Neuronal stem cell (in vitro differentiated cells): ENCODE measurements around the gene EHMT1.
A peak's percentile ranks its signal among the peaks of the same experiment; 100 is the strongest.
"Not testable (repeated sequence)": the region's sequence is repeated elsewhere in the genome, so short reads cannot be mapped to it uniquely, and the experiment has no call there.

Experiments
- DNase-seq: peaks from one replicate; pipeline ENCODE4 v3.0.0-alpha.2; 2013; ENCODE audit warnings: low spot score
- H2AFZ ChIP-seq: one replicate; pipeline ENCODE4 v1.6.1; 2013; ENCODE audit warnings: mild to moderate bottlenecking, low read length, inconsistent platforms
- H2AK5ac ChIP-seq: 2 replicates; pipeline ENCODE4 v1.6.1; 2013; ENCODE audit warnings: low read depth, mild to moderate bottlenecking, inconsistent platforms, low read length, moderate library complexity, mixed read lengths
- H2BK120ac ChIP-seq: 2 replicates; pipeline ENCODE4 v1.6.1; 2013; ENCODE audit warnings: low read depth, mild to moderate bottlenecking, inconsistent platforms, low read length, moderate library complexity, mixed read lengths
- H2BK12ac ChIP-seq: one replicate; pipeline ENCODE4 v1.6.1; 2013; ENCODE audit warnings: low read length, inconsistent platforms
- H2BK15ac ChIP-seq: 2 replicates; pipeline ENCODE4 v1.6.1; 2013; ENCODE audit warnings: mild to moderate bottlenecking, low read length, inconsistent platforms, mixed read lengths
- H2BK5ac ChIP-seq: one replicate; pipeline ENCODE4 v1.6.1; 2013; ENCODE audit warnings: inconsistent platforms, mild to moderate bottlenecking, low read length, moderate library complexity
- H3K14ac ChIP-seq: one replicate; pipeline ENCODE4 v1.6.1; 2013; ENCODE audit warnings: low read length, inconsistent platforms
- H3K18ac ChIP-seq: 2 replicates; pipeline ENCODE4 v1.6.1; 2013; ENCODE audit warnings: low read length, inconsistent platforms
- H3K23ac ChIP-seq: 2 replicates; pipeline ENCODE4 v1.6.1; 2013; ENCODE audit warnings: low read depth, mild to moderate bottlenecking, mixed read lengths, low read length, inconsistent platforms; ENCODE audit not compliant: poor library complexity
- H3K27ac ChIP-seq: replicated peaks from 3 replicates; pipeline ENCODE4 v1.5.1; 2013; ENCODE audit warnings: low read length, inconsistent platforms
- H3K27me3 ChIP-seq, 3 experiments: 2 replicates each; pipeline ENCODE4 v1.6.1; 2013; ENCODE audit warnings: low read length in 3 of 3, mild to moderate bottlenecking in 2 of 3, inconsistent platforms in 1 of 3, low read depth in 1 of 3, mixed read lengths in 1 of 3, moderate library complexity in 1 of 3; ENCODE audit not compliant: control insufficient read depth in 3 of 3, insufficient read depth in 3 of 3
- H3K36me3 ChIP-seq, 2 donors: replicated peaks in 1 of 2; 2 replicates each; pipeline ENCODE4 v1.6.1; 2013; ENCODE audit warnings: low read length in 2 of 2; ENCODE audit not compliant: control insufficient read depth in 2 of 2, insufficient read depth in 2 of 2
- H3K4ac ChIP-seq: 2 replicates; pipeline ENCODE4 v1.6.1; 2013; ENCODE audit warnings: inconsistent platforms, mild to moderate bottlenecking, low read length, moderate library complexity
- H3K4me1 ChIP-seq, 2 donors: 1 replicate in 1 of 2; 2 replicates in 1 of 2; pipeline ENCODE4 v1.6.1; 2013; ENCODE audit warnings: low read length in 2 of 2, low read depth in 1 of 2; ENCODE audit not compliant: control insufficient read depth in 2 of 2, insufficient read depth in 1 of 2
- H3K4me2 ChIP-seq: one replicate; pipeline ENCODE4 v1.6.1; 2013; ENCODE audit warnings: mild to moderate bottlenecking, low read length, inconsistent platforms; ENCODE audit not compliant: insufficient read depth, poor library complexity, severe bottlenecking
- H3K4me3 ChIP-seq, 2 donors: 2 replicates each; pipeline ENCODE4 v1.5.1; 2013; ENCODE audit warnings: low read length in 2 of 2, mild to moderate bottlenecking in 2 of 2, inconsistent platforms in 1 of 2, moderate library complexity in 1 of 2
- H3K79me1 ChIP-seq: one replicate; pipeline ENCODE4 v1.6.1; 2013; ENCODE audit warnings: low read depth, mild to moderate bottlenecking, inconsistent platforms, low read length, moderate library complexity
- H3K9ac ChIP-seq: one replicate; pipeline ENCODE4 v1.6.1; 2013; ENCODE audit warnings: mild to moderate bottlenecking, low read depth, low read length, inconsistent platforms; ENCODE audit not compliant: poor library complexity
- H3K9me3 ChIP-seq, 2 donors: replicated peaks in 1 of 2; 2 replicates each; pipeline versions ENCODE3 to v1.6.1; 2013; ENCODE audit warnings: low read length in 2 of 2, mild to moderate bottlenecking in 2 of 2, inconsistent platforms in 1 of 2, low read depth in 1 of 2, mixed read lengths in 1 of 2, moderate library complexity in 1 of 2; ENCODE audit not compliant: control insufficient read depth in 2 of 2, insufficient read depth in 1 of 2
- H4K8ac ChIP-seq: one replicate; pipeline ENCODE4 v1.6.1; 2013; ENCODE audit warnings: low read depth, mild to moderate bottlenecking, inconsistent platforms, low read length, moderate library complexity
- H4K91ac ChIP-seq: one replicate; pipeline ENCODE4 v1.6.1; 2013; ENCODE audit warnings: low read length, low read depth, mild to moderate bottlenecking, inconsistent platforms; ENCODE audit not compliant: poor library complexity
- WGBS, 2 donors: extraction: QIAGEN DNeasy Blood & Tissue Kit; methylation state at CpG; one replicate each; pipeline ENCODE4 v1.1.7; 2013; ENCODE audit warnings: missing lambda C conversion rate in 2 of 2, mixed read lengths in 1 of 2; ENCODE audit not compliant: insufficient read length in 2 of 2, insufficient replicate concordance in 1 of 2; ENCODE audit errors: extremely low coverage in 2 of 2; 5-methylcytosine and 5-hydroxymethylcytosine counted together

EHMT1 gene

GRCh38 chr9:137807721-137808703 lies 189.2 kb downstream of the EHMT1 start:
- H2BK120ac ChIP-seq = no peak overlapping the region
- no peaks in the 10 kb centered on the region for H3K4me1 ChIP-seq
- no peak overlapping the region for H4K91ac ChIP-seq
- no peak overlapping the region for H2BK5ac ChIP-seq
- H3K79me1 ChIP-seq = peaks cover 5% of the 10 kb centered on the region
- H3K14ac ChIP-seq = no peak overlapping the region
- peaks cover 28 to 85% of the 10 kb centered on the region in 2 donors for H3K36me3 ChIP-seq
- H3K4ac ChIP-seq = no peak overlapping the region
- DNase-seq = no peak
- H2AK5ac ChIP-seq = no peak overlapping the region
- H2BK12ac ChIP-seq = no peak overlapping the region
- no peak overlapping the region for H3K23ac ChIP-seq
- no peak overlapping the region for H3K4me2 ChIP-seq
- no peak overlapping the region for H3K9ac ChIP-seq
- no peaks in the 10 kb centered on the region for H3K27me3 ChIP-seq
- H4K8ac ChIP-seq = no peak overlapping the region
- H3K27ac ChIP-seq = no peak overlapping the region
- no peak overlapping the region for H3K4me3 ChIP-seq
- no peak overlapping the region for H3K18ac ChIP-seq
- H3K9me3 ChIP-seq = peaks cover 5 to 19% of the 10 kb centered on the region in 2 donors
- WGBS, 2 donors = no CpG with 5 or more reads among the region's 22 CpGs
- H2AFZ ChIP-seq = no peak overlapping the region
- H2BK15ac ChIP-seq = no peak overlapping the region

DNA sequence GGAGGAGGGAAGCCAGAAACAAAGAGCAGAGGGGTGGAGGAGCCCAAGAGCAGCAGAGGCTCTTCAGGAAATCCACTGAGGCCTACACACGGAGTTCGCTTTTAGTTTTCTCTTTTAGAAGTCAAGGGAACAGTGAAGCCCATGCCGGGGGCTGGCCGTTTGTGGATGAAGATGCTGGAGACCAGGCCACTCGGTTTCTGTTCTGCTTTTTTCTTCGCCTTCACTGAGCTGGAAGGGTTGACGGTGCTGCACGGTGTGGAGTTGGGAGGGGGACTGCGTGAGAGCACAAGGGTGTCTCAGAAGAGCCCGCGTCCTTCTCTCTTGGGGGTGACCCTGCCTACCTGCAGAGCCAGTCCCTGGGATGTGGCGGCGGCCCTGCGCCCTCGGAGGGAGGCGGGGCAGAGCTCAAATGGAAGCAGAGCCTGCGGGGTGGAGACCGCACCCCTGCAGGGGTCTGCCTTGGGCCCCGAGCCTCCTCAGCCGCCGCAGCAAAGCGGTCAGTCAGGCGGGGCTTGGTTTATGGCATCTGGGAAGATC lies 190.3 kb downstream of the EHMT1 start:
- H3K4me2 ChIP-seq = no peak overlapping the region
- H3K4me3 ChIP-seq = no peak overlapping the region
- no peaks in the 10 kb centered on the region for H3K27me3 ChIP-seq
- H4K8ac ChIP-seq = no peak overlapping the region
- no CpG with 5 or more reads among the region's 23 CpGs for WGBS, 2 donors
- H3K14ac ChIP-seq = no peak overlapping the region
- H4K91ac ChIP-seq = no peak overlapping the region
- H2BK5ac ChIP-seq = no peak overlapping the region
- H3K18ac ChIP-seq = peak overlapping the region; percentile 56
- peaks cover 7% of the 10 kb centered on the region for H3K79me1 ChIP-seq
- peak overlapping the region; percentile 21 for H3K27ac ChIP-seq
- H3K4ac ChIP-seq = no peak overlapping the region
- no peak overlapping the region for H2BK15ac ChIP-seq
- no peak overlapping the region for H2AFZ ChIP-seq
- no peaks in the 10 kb centered on the region for H3K4me1 ChIP-seq
- DNase-seq = no peak
- no peak overlapping the region for H2AK5ac ChIP-seq
- no peak overlapping the region for H3K9ac ChIP-seq
- H2BK12ac ChIP-seq = no peak overlapping the region
- peaks cover 29 to 85% of the 10 kb centered on the region in 2 donors for H3K36me3 ChIP-seq
- H3K9me3 ChIP-seq = peaks cover 2 to 10% of the 10 kb centered on the region in 2 donors
- H3K23ac ChIP-seq = no peak overlapping the region
- H2BK120ac ChIP-seq = no peak overlapping the region

- H2BK5ac ChIP-seq, H2BK120ac ChIP-seq, H3K27ac ChIP-seq, H3K79me1 ChIP-seq, H3K4ac ChIP-seq, H3K23ac ChIP-seq, H3K27me3 ChIP-seq, H4K8ac ChIP-seq, H4K91ac ChIP-seq, H3K4me2 ChIP-seq, DNase-seq, H3K18ac ChIP-seq, H2AFZ ChIP-seq, H2BK12ac ChIP-seq, H2AK5ac ChIP-seq, H3K14ac ChIP-seq, H3K9ac ChIP-seq, H3K9me3 ChIP-seq, H2BK15ac ChIP-seq, H3K4me1 ChIP-seq: not testable (repeated sequence)
- peak overlapping the region in 1 of 2 donors; percentile 16 for H3K4me3 ChIP-seq
- WGBS, 2 donors = no CpG with 5 or more reads among the region's 69 CpGs
- H3K36me3 ChIP-seq = peaks cover 35 to 85% of the 10 kb centered on the region in 2 donors
These were observed 191.1 kb downstream of the EHMT1 start for GRCh38 chr9:137809726-137810450.
